IMR-90 (cell line): ENCODE results near the gene BRF1. TPM values are rescaled to one million over a fixed set of nuclear protein-coding genes. Genes with fewer than 3 reads are reported as not detected.

Source experiments
- ATAC-seq: fragments of 200-7000 bp; cut with Tn5 transposase; 2 replicates; pipeline ENCODE4 v1.9.1; 2020; ENCODE audit warnings: low read depth, mild to moderate bottlenecking, moderate library complexity
- BruUV-seq: library from RNA; stranded (reverse); fragments of 400-500 nt; replicated peaks from 2 replicates; lab custom pipeline; 2021; lab: Mats Ljungman, UMichigan
- CTCF ChIA-PET: fragments of 300-600 bp; formaldehyde crosslinking; extraction: SDS; loops from one replicate; lab custom pipeline; 2021; ENCODE audit warnings: antibody characterized with exemption; lab: Yijun Ruan, JAX
- POLR2A ChIA-PET: fragments of 300-600 bp; sonication (Branson Sonifier 250); formaldehyde crosslinking; loops from one replicate; lab custom pipeline; 2022; ENCODE audit warnings: antibody characterized with exemption; ENCODE audit not compliant: unreplicated experiment; lab: Charles Lee
- DNase-seq: peaks from one replicate; pipeline ENCODE4 v3.0.0; 2013
- H2AFZ ChIP-seq: replicated peaks from 2 replicates; pipeline ENCODE3; 2013; ENCODE audit warnings: low read length, mild to moderate bottlenecking; ENCODE audit not compliant: poor library complexity
- H2AK5ac ChIP-seq: 2 replicates; pipeline ENCODE4 v1.6.1; 2013; ENCODE audit warnings: low read depth, low read length, inconsistent platforms
- H2AK9ac ChIP-seq: replicated peaks from 2 replicates; pipeline ENCODE3; 2013; ENCODE audit warnings: mild to moderate bottlenecking, low read depth, low read length, moderate library complexity; ENCODE audit not compliant: poor library complexity
- H2BK120ac ChIP-seq: 2 replicates; pipeline ENCODE4 v1.6.1; 2013; ENCODE audit warnings: low read depth, low read length, inconsistent platforms
- H2BK15ac ChIP-seq: 3 replicates; pipeline ENCODE4 v1.6.1; 2013; ENCODE audit warnings: low read depth, low read length, inconsistent platforms
- H2BK20ac ChIP-seq: 2 replicates; pipeline ENCODE4 v1.6.1; 2013; ENCODE audit warnings: low read depth, mild to moderate bottlenecking, inconsistent platforms, low read length, moderate library complexity
- H2BK5ac ChIP-seq: 2 replicates; pipeline ENCODE4 v1.6.1; 2013; ENCODE audit warnings: mild to moderate bottlenecking, low read depth, low read length, inconsistent platforms; ENCODE audit not compliant: poor library complexity, severe bottlenecking
- H3K14ac ChIP-seq: replicated peaks from 2 replicates; pipeline ENCODE4 v1.6.1; 2013; ENCODE audit warnings: low read depth, low read length, inconsistent platforms
- H3K18ac ChIP-seq: 2 replicates; pipeline ENCODE4 v1.6.1; 2013; ENCODE audit warnings: low read depth, low read length, control low read depth
- H3K23ac ChIP-seq: 2 replicates; pipeline ENCODE4 v1.6.1; 2013; ENCODE audit warnings: low read depth, low read length, inconsistent platforms
- H3K27ac ChIP-seq: 2 replicates; pipeline ENCODE4 v1.5.1; 2013; ENCODE audit warnings: mild to moderate bottlenecking, control low read depth, low read length; ENCODE audit not compliant: insufficient read depth
- H3K27me3 ChIP-seq: 2 replicates; pipeline ENCODE4 v1.6.1; 2013; ENCODE audit warnings: low read length; ENCODE audit not compliant: control insufficient read depth, insufficient read depth
- H3K36me3 ChIP-seq: 2 replicates; pipeline ENCODE4 v1.6.1; 2013; ENCODE audit warnings: low read length, mixed read lengths; ENCODE audit not compliant: control insufficient read depth, insufficient read depth
- H3K4ac ChIP-seq: 2 replicates; pipeline ENCODE4 v1.6.1; 2013; ENCODE audit warnings: low read depth, low read length, inconsistent platforms
- H3K4me1 ChIP-seq: 2 replicates; pipeline ENCODE4 v1.6.1; 2013; ENCODE audit warnings: low read length, mixed read lengths; ENCODE audit not compliant: control insufficient read depth, insufficient read depth
- H3K4me2 ChIP-seq: 2 replicates; pipeline ENCODE4 v1.6.1; 2013; ENCODE audit warnings: low read depth, mild to moderate bottlenecking, control low read depth, low read length, moderate library complexity
- H3K4me3 ChIP-seq: 2 replicates; pipeline ENCODE4 v1.5.1; 2013; ENCODE audit warnings: low read depth, mild to moderate bottlenecking, control low read depth, low read length, moderate library complexity; ENCODE audit not compliant: insufficient read depth
- H3K56ac ChIP-seq: 2 replicates; pipeline ENCODE4 v1.6.1; 2013; ENCODE audit warnings: low read length, inconsistent platforms; ENCODE audit not compliant: insufficient read depth; ENCODE audit errors: extremely low read depth
- H3K79me1 ChIP-seq, 2 experiments: 2 replicates each; pipeline ENCODE4 v1.6.1; 2013; ENCODE audit warnings: low read length in 2 of 2, inconsistent platforms in 1 of 2, low read depth in 1 of 2
- H3K9ac ChIP-seq: 2 replicates; pipeline ENCODE4 v1.6.1; 2013; ENCODE audit warnings: low read depth, low read length, control low read depth
- H3K9me1 ChIP-seq: 2 replicates; pipeline ENCODE4 v1.6.1; 2013; ENCODE audit warnings: low read length, inconsistent platforms; ENCODE audit not compliant: insufficient read depth
- H3K9me3 ChIP-seq: 2 replicates; pipeline ENCODE4 v1.6.1; 2013; ENCODE audit warnings: low read length; ENCODE audit not compliant: control insufficient read depth, insufficient read depth
- H4K20me1 ChIP-seq: 2 replicates; pipeline ENCODE4 v1.6.1; 2013; ENCODE audit warnings: low read length, inconsistent platforms; ENCODE audit not compliant: insufficient read depth
- H4K5ac ChIP-seq: 2 replicates; pipeline ENCODE4 v1.6.1; 2013; ENCODE audit warnings: mild to moderate bottlenecking, low read depth, low read length, control low read depth
- H4K8ac ChIP-seq, 2 experiments: 2 replicates each; pipeline ENCODE4 v1.6.1; 2013; ENCODE audit warnings: low read depth in 2 of 2, low read length in 2 of 2, control low read depth in 1 of 2, inconsistent platforms in 1 of 2
- H4K91ac ChIP-seq: 2 replicates; pipeline ENCODE4 v1.6.1; 2013; ENCODE audit warnings: low read depth, low read length, inconsistent platforms; ENCODE audit not compliant: insufficient read depth
- CEBPB ChIP-seq: IDR thresholded peaks from 2 replicates; pipeline ENCODE4 v1.6.1; 2012; ENCODE audit warnings: low read depth, low read length, improper control_type of control experiment
- CHD1 ChIP-seq: IDR thresholded peaks from 2 replicates; pipeline ENCODE4 v1.6.1; 2012; ENCODE audit warnings: low read depth, low read length, improper control_type of control experiment
- CTCF ChIP-seq: conservative IDR thresholded peaks from 2 replicates; pipeline ENCODE4 v1.5.1; 2012; ENCODE audit warnings: mild to moderate bottlenecking, low read depth, low read length, improper control_type of control experiment
- FOS ChIP-seq: fragments of 150-350 bp; IDR thresholded peaks from 2 replicates; pipeline ENCODE4 v1.6.1; 2016; ENCODE audit warnings: low read depth, low read length
- MAFK ChIP-seq: IDR thresholded peaks from 2 replicates; pipeline ENCODE4 v1.6.1; 2012; ENCODE audit warnings: low read depth, low read length, improper control_type of control experiment
- MAZ ChIP-seq: IDR thresholded peaks from 2 replicates; pipeline ENCODE4 v1.6.1; 2012; ENCODE audit warnings: low read depth, mild to moderate bottlenecking, low read length, improper control_type of control experiment, moderate library complexity, borderline replicate concordance
- MXI1 ChIP-seq: IDR thresholded peaks from 2 replicates; pipeline ENCODE4 v1.6.1; 2012; ENCODE audit warnings: low read depth, mild to moderate bottlenecking, low read length, moderate library complexity, borderline replicate concordance
- NFE2L2 ChIP-seq: fragments of 150-350 bp; IDR thresholded peaks from 2 replicates; pipeline ENCODE4 v1.6.1; 2016; ENCODE audit warnings: low read depth, mild to moderate bottlenecking, low read length
- RAD21 ChIP-seq: IDR thresholded peaks from 2 replicates; pipeline ENCODE4 v1.6.1; 2012; ENCODE audit warnings: low read length, improper control_type of control experiment
- RCOR1 ChIP-seq: IDR thresholded peaks from 2 replicates; pipeline ENCODE4 v1.6.1; 2012; ENCODE audit warnings: mild to moderate bottlenecking, low read length, improper control_type of control experiment; ENCODE audit not compliant: insufficient replicate concordance
- RFX5 ChIP-seq: IDR thresholded peaks from 2 replicates; pipeline ENCODE4 v1.8.0; 2012; ENCODE audit warnings: low read depth, mild to moderate bottlenecking, low read length, moderate library complexity
- SMC3 ChIP-seq: fragments of 150-350 bp; IDR thresholded peaks from 2 replicates; pipeline ENCODE4 v1.6.1; 2016; ENCODE audit warnings: low read depth, mild to moderate bottlenecking, antibody characterized with exemption, low read length, moderate library complexity
- WGBS, 2 experiments: methylation state at CpG; one replicate each; pipeline versions ENCODE4 v1.1.5 to v1.1.7; 2013; ENCODE audit warnings: missing lambda C conversion rate in 2 of 2; ENCODE audit not compliant: insufficient read length in 1 of 2; ENCODE audit errors: extremely low coverage in 2 of 2; 5-methylcytosine and 5-hydroxymethylcytosine counted together
- dilution Hi-C: fragments of 300-500 bp; cut with HindIII; formaldehyde crosslinking; loops from one replicate; pipeline ENCODE4 v1.14.3; 2018; ENCODE audit warnings: low sequenced_read_pairs; ENCODE audit not compliant: unreplicated experiment
- in situ Hi-C: fragments of 300-500 bp; cut with MboI; formaldehyde crosslinking; loops from 3 replicates; pipeline ENCODE4 v1.14.3; 2019; ENCODE audit warnings: low sequenced_read_pairs, inconsistent platforms, mixed read lengths
- intact Hi-C: fragments of 100-400 bp; cut with micrococcal nuclease; formaldehyde crosslinking; loops from 2 replicates; pipeline ENCODE4 v1.10.0; 2022
- polyA plus RNA-seq, 3 experiments: library from polyadenylated mRNA; depleted of rRNA; stranded (reverse); fragments of >200 nt; gene quantifications; 2 replicates each; pipeline ENCODE4 v1.2.3, GENCODE V29; 2012; ENCODE audit warnings: low replicate concordance in 1 of 3
- total RNA-seq: library from RNA; depleted of rRNA; stranded (reverse); fragments of >200 nt; gene quantifications from 2 replicates; pipeline ENCODE4 v1.2.3, GENCODE V29; 2012
- TF ChIP-seq, protein P1 (sequence below): fragments of 150-350 bp; IDR thresholded peaks from 2 replicates; pipeline ENCODE4 v1.6.1; 2017; ENCODE audit warnings: mild to moderate bottlenecking, antibody characterized with exemption, low read length, low read depth
- TF ChIP-seq, protein P2 (sequence below): fragments of 150-350 bp; IDR thresholded peaks from 2 replicates; pipeline ENCODE4 v1.6.1; 2016; ENCODE audit warnings: low read depth, mild to moderate bottlenecking, low read length, moderate library complexity, borderline replicate concordance

The BRF1 gene
- total and polyA plus RNA-seq, 2 of the 4 experiments (the other 2 are of a cell fraction), result 12.4 to 16.7 TPM

GRCh38 chr14:105283028-105283427 lies 17.8 kb downstream of the BRF1 start:
- no TSS peak for BruUV-seq
- H3K9me1 ChIP-seq, result 0 out of 2 replicates have a peak, but pooled peaks cover 3% of the 10 kb centered on the region
- ATAC-seq (no peak), DNase-seq (no peak)
- H2BK120ac ChIP-seq, result no peak overlapping the region
- no peak overlapping the region for H2AK5ac ChIP-seq
- H3K18ac ChIP-seq, result no peak overlapping the region
- no peaks in the 10 kb centered on the region for H3K9me3 ChIP-seq
- TF ChIP-seq CEBPB (no peak), CHD1 (no peak), FOS (no peak), RAD21 (no peak), NFE2L2 (no peak), RCOR1 (no peak), CTCF (no peak), SMC3 (no peak), MAZ (no peak), MXI1 (no peak), MAFK (no peak), RFX5 (no peak)
- TF ChIP-seq, protein P1, sequence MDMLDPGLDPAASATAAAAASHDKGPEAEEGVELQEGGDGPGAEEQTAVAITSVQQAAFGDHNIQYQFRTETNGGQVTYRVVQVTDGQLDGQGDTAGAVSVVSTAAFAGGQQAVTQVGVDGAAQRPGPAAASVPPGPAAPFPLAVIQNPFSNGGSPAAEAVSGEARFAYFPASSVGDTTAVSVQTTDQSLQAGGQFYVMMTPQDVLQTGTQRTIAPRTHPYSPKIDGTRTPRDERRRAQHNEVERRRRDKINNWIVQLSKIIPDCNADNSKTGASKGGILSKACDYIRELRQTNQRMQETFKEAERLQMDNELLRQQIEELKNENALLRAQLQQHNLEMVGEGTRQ, result no peak
- TF ChIP-seq, protein P2, sequence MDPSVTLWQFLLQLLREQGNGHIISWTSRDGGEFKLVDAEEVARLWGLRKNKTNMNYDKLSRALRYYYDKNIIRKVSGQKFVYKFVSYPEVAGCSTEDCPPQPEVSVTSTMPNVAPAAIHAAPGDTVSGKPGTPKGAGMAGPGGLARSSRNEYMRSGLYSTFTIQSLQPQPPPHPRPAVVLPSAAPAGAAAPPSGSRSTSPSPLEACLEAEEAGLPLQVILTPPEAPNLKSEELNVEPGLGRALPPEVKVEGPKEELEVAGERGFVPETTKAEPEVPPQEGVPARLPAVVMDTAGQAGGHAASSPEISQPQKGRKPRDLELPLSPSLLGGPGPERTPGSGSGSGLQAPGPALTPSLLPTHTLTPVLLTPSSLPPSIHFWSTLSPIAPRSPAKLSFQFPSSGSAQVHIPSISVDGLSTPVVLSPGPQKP, result no peak
- H2BK15ac ChIP-seq, result no peak overlapping the region
- no peak overlapping the region for H4K8ac ChIP-seq
- no peak overlapping the region for H3K27ac ChIP-seq
- H4K20me1 ChIP-seq, result peaks cover 52% of the 10 kb centered on the region
- H3K4ac ChIP-seq, result no peak overlapping the region
- no peak overlapping the region for H2BK20ac ChIP-seq
- H3K9ac ChIP-seq, result no peak overlapping the region
- H3K4me1 ChIP-seq, result no peaks in the 10 kb centered on the region; the same call in 1 of the 2 replicates
- H3K56ac ChIP-seq, result no peak overlapping the region
- peaks cover 19 to 56% of the 10 kb centered on the region in 2 experiments for H3K79me1 ChIP-seq
- ChIA-PET POLR2A (no interaction called here), CTCF (no interaction called here)
- H4K5ac ChIP-seq, result no peak overlapping the region
- no peak overlapping the region for H3K4me3 ChIP-seq
- H3K23ac ChIP-seq, result no peak overlapping the region
- dilution Hi-C loops, result no loop called here
- H3K4me2 ChIP-seq, result no peak overlapping the region
- H2AFZ ChIP-seq, result no peak overlapping the region
- 86% methylated on average over 1 of the region's 10 CpGs; no CpG with 5 or more reads in 1 of the 2 experiments for WGBS, 2 experiments
- peaks cover 10% of the 10 kb centered on the region for H3K36me3 ChIP-seq
- H2BK5ac ChIP-seq, result no peak overlapping the region
- no peak overlapping the region for H2AK9ac ChIP-seq
- no peaks in the 10 kb centered on the region for H3K27me3 ChIP-seq
- no peak overlapping the region for H3K14ac ChIP-seq
- intact Hi-C loops, result loop anchor here (5.0 kb wide), 1 partner anchor 69 kb away; no protein-coding TSS in a partner anchor
- in situ Hi-C loops, result loop anchor here (5.0 kb wide), 1 partner anchor 81 kb away; no protein-coding TSS in a partner anchor
- no peak overlapping the region for H4K91ac ChIP-seq
